AG10803 (cell line): ENCODE data around the gene PDCD11.

Experiments
- DNase-seq: peaks from one replicate; pipeline ENCODE4 v3.0.0; 2010; ENCODE audit warnings: low read depth
- H3K4me3 ChIP-seq: 2 replicates; pipeline ENCODE4 v1.5.1; 2011; ENCODE audit warnings: mild to moderate bottlenecking, low read length, control low read depth
- TF ChIP-seq, protein P1 (sequence below): conservative IDR thresholded peaks from 2 replicates; pipeline ENCODE4 v1.5.1; 2011; ENCODE audit warnings: mild to moderate bottlenecking, low read length, control low read depth, inconsistent platforms

Gene PDCD11

DNA sequence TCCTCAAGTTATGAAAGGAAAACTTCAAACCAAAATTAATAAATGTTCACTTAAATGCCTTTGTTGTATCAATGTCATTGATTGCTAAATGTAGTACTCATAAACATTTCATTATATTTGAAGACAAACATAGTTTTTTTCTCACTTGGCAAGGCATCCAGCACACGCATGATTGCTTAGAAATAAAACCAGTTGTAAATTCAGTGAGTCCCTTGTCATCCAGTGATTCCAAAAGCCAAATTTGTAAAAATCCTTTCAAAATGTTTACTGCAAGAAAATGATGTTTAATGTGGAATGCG, 90.9 kb downstream of the PDCD11 start:
- no peak overlapping the region for H3K4me3 ChIP-seq
- TF ChIP-seq, protein P1, sequence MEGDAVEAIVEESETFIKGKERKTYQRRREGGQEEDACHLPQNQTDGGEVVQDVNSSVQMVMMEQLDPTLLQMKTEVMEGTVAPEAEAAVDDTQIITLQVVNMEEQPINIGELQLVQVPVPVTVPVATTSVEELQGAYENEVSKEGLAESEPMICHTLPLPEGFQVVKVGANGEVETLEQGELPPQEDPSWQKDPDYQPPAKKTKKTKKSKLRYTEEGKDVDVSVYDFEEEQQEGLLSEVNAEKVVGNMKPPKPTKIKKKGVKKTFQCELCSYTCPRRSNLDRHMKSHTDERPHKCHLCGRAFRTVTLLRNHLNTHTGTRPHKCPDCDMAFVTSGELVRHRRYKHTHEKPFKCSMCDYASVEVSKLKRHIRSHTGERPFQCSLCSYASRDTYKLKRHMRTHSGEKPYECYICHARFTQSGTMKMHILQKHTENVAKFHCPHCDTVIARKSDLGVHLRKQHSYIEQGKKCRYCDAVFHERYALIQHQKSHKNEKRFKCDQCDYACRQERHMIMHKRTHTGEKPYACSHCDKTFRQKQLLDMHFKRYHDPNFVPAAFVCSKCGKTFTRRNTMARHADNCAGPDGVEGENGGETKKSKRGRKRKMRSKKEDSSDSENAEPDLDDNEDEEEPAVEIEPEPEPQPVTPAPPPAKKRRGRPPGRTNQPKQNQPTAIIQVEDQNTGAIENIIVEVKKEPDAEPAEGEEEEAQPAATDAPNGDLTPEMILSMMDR = no peak
- no peak for DNase-seq

GRCh38 chr10:103490986-103491314, 94.5 kb downstream of the PDCD11 start:
- no peak overlapping the region for H3K4me3 ChIP-seq
- TF ChIP-seq, protein P1 = no peak
- DNase-seq = no peak

GRCh38 chr10:103491729-103492364, 95.4 kb downstream of the PDCD11 start:
- peak; percentile 98 for DNase-seq
- no peak overlapping the region for H3K4me3 ChIP-seq
- TF ChIP-seq, protein P1 = no peak

- TF ChIP-seq, protein P1 = no peak
- H3K4me3 ChIP-seq = no peak overlapping the region
Observed at GRCh38 chr10:103492655-103493261, 96.3 kb downstream of the PDCD11 start.

DNA sequence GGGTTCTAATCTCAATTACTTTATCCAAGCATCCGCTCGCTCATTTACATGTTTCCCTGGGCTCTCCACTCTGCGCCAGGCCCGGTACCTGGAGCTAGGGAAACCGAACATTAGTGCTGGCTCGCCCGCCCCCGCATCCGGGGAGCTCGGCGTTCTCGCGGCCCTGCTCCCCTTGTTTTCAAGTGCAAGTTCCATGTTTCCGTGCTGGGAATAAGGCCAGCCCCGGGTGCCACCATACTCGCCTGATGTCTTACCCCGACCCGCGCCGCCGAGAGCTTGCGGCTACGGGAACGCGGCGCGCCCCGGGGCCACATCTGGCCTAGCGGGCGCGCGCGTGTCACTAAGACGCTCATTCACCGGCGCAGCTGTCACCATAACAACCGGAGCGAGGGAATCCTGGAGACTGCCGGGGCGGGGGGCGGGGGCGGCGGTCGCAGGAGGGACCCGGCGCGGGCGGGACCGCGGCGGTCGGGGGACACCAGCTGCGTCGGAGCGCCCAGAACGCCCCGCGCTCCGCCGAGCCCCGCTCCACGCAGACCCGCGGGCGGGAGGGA, 97.0 kb downstream of the PDCD11 start, which contains the start of gene NEURL1:
NEURL1 (plus strand) TSS at position 344 of the 554 bp plus-strand sequence. CDS start 683 bp downstream, outside the sequence.
- DNase-seq = no peak
- H3K4me3 ChIP-seq = peak within 1 kb of the TSS; percentile 43
- TF ChIP-seq, protein P1 = no peak

More at GRCh38 chr10:103492655-103493261, 96.3 kb downstream of the PDCD11 start:
- DNase-seq = no peak

DNA sequence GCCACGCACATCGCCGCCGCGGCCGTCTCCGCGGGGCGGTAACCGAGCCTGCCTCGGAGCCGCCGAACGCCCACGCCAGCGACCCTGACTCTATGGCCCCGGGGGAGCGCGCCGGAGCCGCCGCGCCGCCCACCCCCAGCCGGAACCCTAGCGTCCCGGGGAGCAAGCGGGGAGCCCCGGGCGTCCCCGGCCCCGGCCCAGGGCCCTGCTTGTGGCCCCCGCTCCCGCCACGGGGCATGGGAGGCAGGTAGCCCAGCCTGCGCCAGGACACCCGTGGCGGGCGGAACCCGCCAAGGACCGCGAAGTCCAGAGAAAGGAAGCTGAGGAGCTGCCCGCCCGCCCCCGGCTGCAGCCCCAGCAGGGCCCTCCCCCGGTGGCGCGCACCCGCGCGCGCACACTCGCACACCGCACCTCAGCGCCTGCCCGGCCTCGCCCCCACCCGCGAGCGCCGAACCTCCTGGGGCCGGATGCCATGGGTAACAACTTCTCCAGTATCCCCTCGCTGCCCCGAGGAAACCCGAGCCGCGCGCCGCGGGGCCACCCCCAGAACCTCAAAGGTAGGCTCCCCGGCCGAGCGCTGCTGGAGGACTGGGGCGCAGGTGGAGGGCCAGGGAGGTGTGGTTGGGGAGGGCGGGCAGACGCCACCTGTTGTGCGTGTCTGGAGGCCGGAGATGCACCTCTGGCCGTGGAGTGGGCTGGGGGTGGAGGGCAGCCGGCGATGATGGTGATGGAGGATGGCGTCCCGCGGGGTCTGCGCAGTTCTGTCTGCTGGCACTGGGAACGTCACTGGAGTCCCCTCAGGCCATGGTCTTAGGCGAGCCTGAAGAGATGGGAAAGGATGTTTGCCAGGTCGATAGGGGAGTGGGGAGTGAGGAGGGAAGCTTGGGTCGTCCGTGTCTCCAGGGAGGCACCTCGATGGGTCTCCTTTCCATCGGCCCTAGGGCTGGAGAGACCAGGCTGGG, 97.8 kb downstream of the PDCD11 start:
- peak overlapping the region; percentile 43 for H3K4me3 ChIP-seq
- DNase-seq = no peak
- TF ChIP-seq, protein P1 = no peak
